ENCODE data around the gene LOC101059915.
A peak's percentile ranks its signal among the peaks of the same experiment; 100 is the strongest.

LOC101059915 gene

GRCh38 chrX:71667328-71668247 lies at the start of gene LOC101059915:
Gene LOC101059915, plus strand, starts transcription at chrX:71667546.
- no peaks in the 10 kb centered on the region for H3K4me1 ChIP-seq (ENCODE audit: control insufficient read depth, insufficient read depth, low read length)

GRCh38 chrX:71617742-71618141 lies 49.6 kb upstream of the LOC101059915 start:
- no peaks in the 10 kb centered on the region for H3K9me3 ChIP-seq (replicated peaks; ENCODE audit: low read length)
- H3K36me3 ChIP-seq (ENCODE audit: insufficient read depth, low read length) = peaks cover 12% of the 10 kb centered on the region
- peaks cover 7% of the 10 kb centered on the region for H3K4me1 ChIP-seq (ENCODE audit: control insufficient read depth, insufficient read depth, low read length)
- no peaks in the 10 kb centered on the region for H3K27me3 ChIP-seq (ENCODE audit: control insufficient read depth, insufficient read depth, low read length)
- H3K9ac ChIP-seq (ENCODE audit: low read depth, low read length) = no peak overlapping the region
- no peak overlapping the region for H3K4me3 ChIP-seq (ENCODE audit: low read length)
- no peak overlapping the region for H3K4me2 ChIP-seq (ENCODE audit: low read length)

More at GRCh38 chrX:71667328-71668247, at the start of gene LOC101059915:
- no peak within 1 kb of the TSS for H3K4me2 ChIP-seq (ENCODE audit: low read length)
- no peaks in the 10 kb centered on the region for H3K9me3 ChIP-seq (replicated peaks; ENCODE audit: low read length)
- H3K9ac ChIP-seq (ENCODE audit: low read depth, low read length) = no peak within 1 kb of the TSS
- no peak within 1 kb of the TSS for H3K4me3 ChIP-seq (ENCODE audit: low read length)
- peaks cover 10% of the 10 kb centered on the region for H3K27me3 ChIP-seq (ENCODE audit: control insufficient read depth, insufficient read depth, low read length)
- no peaks in the 10 kb centered on the region for H3K36me3 ChIP-seq (ENCODE audit: insufficient read depth, low read length)

- Histone ChIP-seq H3K4me1 (ENCODE audit: control insufficient read depth, insufficient read depth, low read length) (peaks cover 10% of the 10 kb centered on the region), H3K27me3 (ENCODE audit: control insufficient read depth, insufficient read depth, low read length) (no peaks in the 10 kb centered on the region), H3K4me2 (ENCODE audit: low read length) (no peak within 1 kb of the TSS), H3K9ac (ENCODE audit: low read depth, low read length) (no peak within 1 kb of the TSS), H3K9me3 (replicated peaks; ENCODE audit: low read length) (no peaks in the 10 kb centered on the region), H3K4me3 (ENCODE audit: low read length) (no peak within 1 kb of the TSS), H3K36me3 (ENCODE audit: insufficient read depth, low read length) (peaks cover 7% of the 10 kb centered on the region)
Measured at GRCh38 chrX:71618303-71618721, 49.0 kb upstream of the LOC101059915 start, which contains the start of gene CXCR3. Gene CXCR3, minus strand, starts transcription at chrX:71618511. Its CDS starts 62 bp downstream, at chrX:71618449.

- Histone ChIP-seq H3K9me3 (replicated peaks; ENCODE audit: low read length) (no peaks in the 10 kb centered on the region), H3K9ac (ENCODE audit: low read depth, low read length) (no peak overlapping the region), H3K4me3 (ENCODE audit: low read length) (no peak overlapping the region), H3K27me3 (ENCODE audit: control insufficient read depth, insufficient read depth, low read length) (no peaks in the 10 kb centered on the region), H3K4me2 (ENCODE audit: low read length) (no peak overlapping the region), H3K4me1 (ENCODE audit: control insufficient read depth, insufficient read depth, low read length) (peaks cover 10% of the 10 kb centered on the region), H3K36me3 (ENCODE audit: insufficient read depth, low read length) (peaks cover 7% of the 10 kb centered on the region)
Measured at GRCh38 chrX:71618787-71619186, 48.6 kb upstream of the LOC101059915 start.

- Histone ChIP-seq H3K4me1 (ENCODE audit: control insufficient read depth, insufficient read depth, low read length) (peaks cover 10% of the 10 kb centered on the region), H3K9ac (ENCODE audit: low read depth, low read length) (no peak overlapping the region), H3K27me3 (ENCODE audit: control insufficient read depth, insufficient read depth, low read length) (no peaks in the 10 kb centered on the region), H3K9me3 (replicated peaks; ENCODE audit: low read length) (no peaks in the 10 kb centered on the region), H3K36me3 (ENCODE audit: insufficient read depth, low read length) (peaks cover 7% of the 10 kb centered on the region), H3K4me3 (ENCODE audit: low read length) (no peak overlapping the region), H3K4me2 (ENCODE audit: low read length) (no peak overlapping the region)
Measured at GRCh38 chrX:71619193-71619592, 48.2 kb upstream of the LOC101059915 start.

GRCh38 chrX:71619986-71620385 lies 47.4 kb upstream of the LOC101059915 start:
- H3K9me3 ChIP-seq (replicated peaks; ENCODE audit: low read length) = no peaks in the 10 kb centered on the region
- H3K36me3 ChIP-seq (ENCODE audit: insufficient read depth, low read length) = peaks cover 2% of the 10 kb centered on the region
- H3K4me2 ChIP-seq (ENCODE audit: low read length) = no peak overlapping the region
- no peaks in the 10 kb centered on the region for H3K27me3 ChIP-seq (ENCODE audit: control insufficient read depth, insufficient read depth, low read length)
- H3K9ac ChIP-seq (ENCODE audit: low read depth, low read length) = no peak overlapping the region
- H3K4me1 ChIP-seq (ENCODE audit: control insufficient read depth, insufficient read depth, low read length) = peaks cover 10% of the 10 kb centered on the region
- no peak overlapping the region for H3K4me3 ChIP-seq (ENCODE audit: low read length)

GRCh38 chrX:71621603-71622002 lies 45.7 kb upstream of the LOC101059915 start:
- H3K4me1 ChIP-seq (ENCODE audit: control insufficient read depth, insufficient read depth, low read length) = peaks cover 10% of the 10 kb centered on the region
- H3K4me3 ChIP-seq (ENCODE audit: low read length) = no peak overlapping the region
- H3K36me3 ChIP-seq (ENCODE audit: insufficient read depth, low read length) = no peaks in the 10 kb centered on the region
- H3K9me3 ChIP-seq (replicated peaks; ENCODE audit: low read length) = no peaks in the 10 kb centered on the region
- H3K4me2 ChIP-seq (ENCODE audit: low read length) = no peak overlapping the region
- no peaks in the 10 kb centered on the region for H3K27me3 ChIP-seq (ENCODE audit: control insufficient read depth, insufficient read depth, low read length)
- H3K9ac ChIP-seq (ENCODE audit: low read depth, low read length) = no peak overlapping the region

- H3K4me2 ChIP-seq (ENCODE audit: low read length) = no peak overlapping the region
- H3K4me1 ChIP-seq (ENCODE audit: control insufficient read depth, insufficient read depth, low read length) = peaks cover 10% of the 10 kb centered on the region
- no peaks in the 10 kb centered on the region for H3K27me3 ChIP-seq (ENCODE audit: control insufficient read depth, insufficient read depth, low read length)
- H3K9me3 ChIP-seq (replicated peaks; ENCODE audit: low read length) = no peaks in the 10 kb centered on the region
- H3K4me3 ChIP-seq (ENCODE audit: low read length) = no peak overlapping the region
- H3K9ac ChIP-seq (ENCODE audit: low read depth, low read length) = no peak overlapping the region
- H3K36me3 ChIP-seq (ENCODE audit: insufficient read depth, low read length) = no peaks in the 10 kb centered on the region
Measured at GRCh38 chrX:71622032-71622575, 45.2 kb upstream of the LOC101059915 start.

- Histone ChIP-seq H3K9ac (ENCODE audit: low read depth, low read length) (peak overlapping the region; percentile 64), H3K4me1 (ENCODE audit: control insufficient read depth, insufficient read depth, low read length) (peaks cover 10% of the 10 kb centered on the region), H3K4me2 (ENCODE audit: low read length) (no peak overlapping the region), H3K36me3 (ENCODE audit: insufficient read depth, low read length) (no peaks in the 10 kb centered on the region), H3K4me3 (ENCODE audit: low read length) (no peak overlapping the region), H3K9me3 (replicated peaks; ENCODE audit: low read length) (no peaks in the 10 kb centered on the region), H3K27me3 (ENCODE audit: control insufficient read depth, insufficient read depth, low read length) (no peaks in the 10 kb centered on the region)
Measured at GRCh38 chrX:71622576-71623450, 44.5 kb upstream of the LOC101059915 start.

GRCh38 chrX:71623714-71624113 lies 43.6 kb upstream of the LOC101059915 start:
- Histone ChIP-seq H3K4me1 (ENCODE audit: control insufficient read depth, insufficient read depth, low read length) (peaks cover 10% of the 10 kb centered on the region), H3K36me3 (ENCODE audit: insufficient read depth, low read length) (no peaks in the 10 kb centered on the region), H3K9ac (ENCODE audit: low read depth, low read length) (no peak overlapping the region), H3K4me2 (ENCODE audit: low read length) (no peak overlapping the region), H3K4me3 (ENCODE audit: low read length) (no peak overlapping the region), H3K9me3 (replicated peaks; ENCODE audit: low read length) (no peaks in the 10 kb centered on the region), H3K27me3 (ENCODE audit: control insufficient read depth, insufficient read depth, low read length) (no peaks in the 10 kb centered on the region)

GRCh38 chrX:71625471-71625870 lies 41.9 kb upstream of the LOC101059915 start:
- Histone ChIP-seq H3K9ac (ENCODE audit: low read depth, low read length) (no peak overlapping the region), H3K36me3 (ENCODE audit: insufficient read depth, low read length) (no peaks in the 10 kb centered on the region), H3K9me3 (replicated peaks; ENCODE audit: low read length) (no peaks in the 10 kb centered on the region), H3K4me1 (ENCODE audit: control insufficient read depth, insufficient read depth, low read length) (peaks cover 10% of the 10 kb centered on the region), H3K4me3 (ENCODE audit: low read length) (no peak overlapping the region), H3K27me3 (ENCODE audit: control insufficient read depth, insufficient read depth, low read length) (no peaks in the 10 kb centered on the region), H3K4me2 (ENCODE audit: low read length) (no peak overlapping the region)

Data from skeletal muscle satellite cell (primary cell).